ENCODE measurements around the gene TEX29.

Gene TEX29

GRCh38 chr13:111371720-111372119, 51.3 kb downstream of the TEX29 start:
- Histone ChIP-seq H3K27ac (ENCODE audit: low read length) (no peak overlapping the region), H3K4me1 (ENCODE audit: low read length) (peaks cover 7% of the 10 kb centered on the region), H3K36me3 (replicated peaks; ENCODE audit: insufficient read depth, low read length) (no peaks in the 10 kb centered on the region), H3K9ac (ENCODE audit: low read length) (no peak overlapping the region), H3K79me2 (ENCODE audit: low read length) (peaks cover 39% of the 10 kb centered on the region), H3K27me3 (replicated peaks; ENCODE audit: insufficient read depth, low read length) (no peaks in the 10 kb centered on the region), H3K4me2 (ENCODE audit: low read depth, low read length) (no peak overlapping the region), H3K9me2 (replicated peaks; ENCODE audit: insufficient read depth, low read length) (no peaks in the 10 kb centered on the region), H3F3A (ENCODE audit: insufficient read depth, low read length) (peaks cover 15% of the 10 kb centered on the region), H3K4me3 (ENCODE audit: low read length) (no peak overlapping the region), H2AFZ (ENCODE audit: low read length) (peak overlapping the region; percentile 85; the same call in 1 of the 2 replicates), H4K20me1 (ENCODE audit: insufficient read depth, low read length) (no peaks in the 10 kb centered on the region), H3K9me3 (replicated peaks; ENCODE audit: insufficient read depth, low read length) (no peaks in the 10 kb centered on the region)
- no peak for DNase-seq
- TF ChIP-seq CTCF (IDR thresholded peaks at IDR 0.05; ENCODE audit: low read length): no peak
- no peak for TF ChIP-seq EZH2phosphoT487 (IDR thresholded peaks at IDR 0.05; ENCODE audit: low read length)
- TF ChIP-seq EZH2 (optimal IDR thresholded peaks at IDR 0.05; ENCODE audit: low read depth, low read length): no peak

GRCh38 chr13:111372651-111373425, 52.4 kb downstream of the TEX29 start:
- H4K20me1 ChIP-seq (ENCODE audit: insufficient read depth, low read length): no peaks in the 10 kb centered on the region
- H3K4me1 ChIP-seq (ENCODE audit: low read length): no peaks in the 10 kb centered on the region; the same call in none of the 2 replicates
- peak overlapping the region; percentile 85 for H2AFZ ChIP-seq (ENCODE audit: low read length)
- DNase-seq: peak; percentile 89
- H3K4me3 ChIP-seq (ENCODE audit: low read length): peak overlapping the region; percentile 72
- no peak for TF ChIP-seq EZH2 (optimal IDR thresholded peaks at IDR 0.05; ENCODE audit: low read depth, low read length)
- TF ChIP-seq EZH2phosphoT487 (IDR thresholded peaks at IDR 0.05; ENCODE audit: low read length): no peak
- no peak for TF ChIP-seq CTCF (IDR thresholded peaks at IDR 0.05; ENCODE audit: low read length)
- H3K36me3 ChIP-seq (replicated peaks; ENCODE audit: insufficient read depth, low read length): no peaks in the 10 kb centered on the region
- H3K79me2 ChIP-seq (ENCODE audit: low read length): peaks cover 50% of the 10 kb centered on the region
- no peaks in the 10 kb centered on the region for H3K9me2 ChIP-seq (replicated peaks; ENCODE audit: insufficient read depth, low read length)
- H3K4me2 ChIP-seq (ENCODE audit: low read depth, low read length): peak overlapping the region; percentile 87
- H3K27ac ChIP-seq (ENCODE audit: low read length): peak overlapping the region; percentile 87
- H3K27me3 ChIP-seq (replicated peaks; ENCODE audit: insufficient read depth, low read length): no peaks in the 10 kb centered on the region
- no peaks in the 10 kb centered on the region for H3K9me3 ChIP-seq (replicated peaks; ENCODE audit: insufficient read depth, low read length)
- H3K9ac ChIP-seq (ENCODE audit: low read length): peak overlapping the region; percentile 79
- peaks cover 13% of the 10 kb centered on the region for H3F3A ChIP-seq (ENCODE audit: insufficient read depth, low read length)

- no peaks in the 10 kb centered on the region for H4K20me1 ChIP-seq (ENCODE audit: insufficient read depth, low read length)
- H3K36me3 ChIP-seq (replicated peaks; ENCODE audit: insufficient read depth, low read length): no peaks in the 10 kb centered on the region
- H3K4me1 ChIP-seq (ENCODE audit: low read length): no peaks in the 10 kb centered on the region; the same call in 1 of the 2 replicates
- H3K79me2 ChIP-seq (ENCODE audit: low read length): peaks cover 56% of the 10 kb centered on the region
- peak; percentile 52 for DNase-seq
- H3K9me3 ChIP-seq (replicated peaks; ENCODE audit: insufficient read depth, low read length): no peaks in the 10 kb centered on the region
- H3K4me2 ChIP-seq (ENCODE audit: low read depth, low read length): peak overlapping the region; percentile 87
- no peaks in the 10 kb centered on the region for H3K9me2 ChIP-seq (replicated peaks; ENCODE audit: insufficient read depth, low read length)
- H3K4me3 ChIP-seq (ENCODE audit: low read length): peak overlapping the region; percentile 72
- H3K27ac ChIP-seq (ENCODE audit: low read length): peak overlapping the region; percentile 87
- TF ChIP-seq EZH2 (optimal IDR thresholded peaks at IDR 0.05; ENCODE audit: low read depth, low read length) (no peak), EZH2phosphoT487 (IDR thresholded peaks at IDR 0.05; ENCODE audit: low read length) (no peak)
- peak overlapping the region; percentile 85 for H2AFZ ChIP-seq (ENCODE audit: low read length)
- peak overlapping the region; percentile 79 for H3K9ac ChIP-seq (ENCODE audit: low read length)
- no peaks in the 10 kb centered on the region for H3K27me3 ChIP-seq (replicated peaks; ENCODE audit: insufficient read depth, low read length)
- H3F3A ChIP-seq (ENCODE audit: insufficient read depth, low read length): peaks cover 13% of the 10 kb centered on the region
Observed at GRCh38 chr13:111373486-111373885, 53.0 kb downstream of the TEX29 start.

- TF ChIP-seq EZH2phosphoT487 (IDR thresholded peaks at IDR 0.05; ENCODE audit: low read length): no peak
- Histone ChIP-seq H3K9ac (ENCODE audit: low read length) (no peak overlapping the region), H3K4me3 (ENCODE audit: low read length) (no peak overlapping the region), H3K4me2 (ENCODE audit: low read depth, low read length) (no peak overlapping the region), H3K79me2 (ENCODE audit: low read length) (peaks cover 99% of the 10 kb centered on the region), H3K27ac (ENCODE audit: low read length) (no peak overlapping the region), H3K36me3 (replicated peaks; ENCODE audit: insufficient read depth, low read length) (no peaks in the 10 kb centered on the region), H4K20me1 (ENCODE audit: insufficient read depth, low read length) (peaks cover 9% of the 10 kb centered on the region), H3F3A (ENCODE audit: insufficient read depth, low read length) (no peaks in the 10 kb centered on the region), H3K4me1 (ENCODE audit: low read length) (no peaks in the 10 kb centered on the region), H3K9me2 (replicated peaks; ENCODE audit: insufficient read depth, low read length) (no peaks in the 10 kb centered on the region), H3K9me3 (replicated peaks; ENCODE audit: insufficient read depth, low read length) (no peaks in the 10 kb centered on the region), H3K27me3 (replicated peaks; ENCODE audit: insufficient read depth, low read length) (no peaks in the 10 kb centered on the region), H2AFZ (ENCODE audit: low read length) (no peak overlapping the region)
- no peak for DNase-seq
Observed at GRCh38 chr13:111380431-111380830, 60.0 kb downstream of the TEX29 start.

Measured in MM.1S (cell line).